HG02840 (cell line): ENCODE results near the gene KRT84.

Source experiments
- ATAC-seq: cut with Tn5 transposase; IDR thresholded peaks from one replicate; pipeline ENCODE4 v1.9.1; 2021; ENCODE audit warnings: mild to moderate bottlenecking, moderate library complexity, moderate number of reproducible peaks; ENCODE audit not compliant: unreplicated experiment, low FRiP score

The KRT84 gene

GRCh38 chr12:52385226-52385702 is at the start of gene KRT84:
Gene KRT84 (minus strand): TSS chr12:52385652. CDS start chr12:52385585, 67 bp downstream.
- ATAC-seq, result no peak

GRCh38 chr12:52434760-52435530 is 49.5 kb upstream of the KRT84 start:
- ATAC-seq, result no peak

DNA sequence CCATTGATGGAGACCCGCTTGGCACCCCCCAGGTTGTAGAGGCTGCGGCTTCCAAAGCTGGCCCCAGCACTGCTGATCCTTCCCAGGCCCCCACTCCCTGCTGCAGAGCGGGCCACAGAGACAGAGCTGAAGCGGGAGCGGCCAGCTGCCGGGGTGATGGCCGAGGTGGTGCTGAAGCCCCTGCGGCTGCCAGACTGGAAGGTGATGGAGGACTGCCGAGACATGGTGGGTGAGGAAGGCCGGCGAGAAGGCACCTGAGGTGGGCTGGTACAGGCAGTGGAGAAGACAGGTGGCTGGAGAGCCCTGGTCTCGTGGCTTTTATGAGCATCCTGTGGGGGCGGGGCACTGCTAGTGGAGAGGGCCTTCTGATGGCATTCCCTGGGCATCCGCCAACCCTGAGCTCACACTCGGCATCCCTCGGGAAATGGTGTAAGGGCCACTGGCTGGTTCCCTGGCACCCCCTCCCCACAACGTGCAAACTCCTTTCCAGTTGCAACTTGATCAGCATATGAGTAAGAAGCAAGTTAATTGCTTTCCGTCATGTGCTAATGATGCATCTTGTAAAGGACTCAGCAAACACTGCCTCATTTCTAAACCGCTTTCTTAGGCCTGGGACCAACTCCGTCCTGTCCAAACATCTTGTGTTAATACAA is 48.8 kb upstream of the KRT84 start, which contains the start of gene KRT75:
KRT75 (minus strand) TSS at position 291 of the 653 bp plus-strand sequence; CDS start at position 224, 67 bp downstream.
- ATAC-seq, result no peak

DNA sequence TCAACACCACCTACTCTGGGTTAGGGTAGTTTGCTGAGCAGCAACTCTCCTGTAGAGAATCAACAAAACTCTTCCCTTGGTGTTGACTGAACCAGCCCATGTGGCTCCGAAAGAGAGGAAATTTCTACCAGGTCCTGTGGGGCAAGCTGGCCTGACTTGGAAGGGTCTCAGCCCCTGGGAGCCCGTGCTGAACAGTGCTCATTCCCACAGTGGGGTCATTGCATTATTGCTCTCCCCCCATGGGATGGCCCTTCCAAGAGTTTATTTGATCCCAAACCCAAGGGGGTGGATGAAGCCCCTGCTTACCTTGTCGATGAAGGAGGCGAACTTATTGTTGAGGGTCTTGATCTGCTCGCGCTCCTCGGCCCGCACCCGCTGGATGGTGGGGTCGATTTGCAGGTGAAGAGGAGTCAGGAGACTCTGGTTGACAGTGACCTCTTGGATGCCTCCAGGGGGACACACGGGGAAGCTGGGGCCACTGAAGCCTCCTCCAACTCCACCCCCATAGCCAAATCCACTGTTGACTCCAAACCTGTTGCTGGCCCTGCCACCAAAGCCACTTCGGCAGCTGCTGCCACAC is 48.1 kb upstream of the KRT84 start:
- ATAC-seq, result no peak

DNA sequence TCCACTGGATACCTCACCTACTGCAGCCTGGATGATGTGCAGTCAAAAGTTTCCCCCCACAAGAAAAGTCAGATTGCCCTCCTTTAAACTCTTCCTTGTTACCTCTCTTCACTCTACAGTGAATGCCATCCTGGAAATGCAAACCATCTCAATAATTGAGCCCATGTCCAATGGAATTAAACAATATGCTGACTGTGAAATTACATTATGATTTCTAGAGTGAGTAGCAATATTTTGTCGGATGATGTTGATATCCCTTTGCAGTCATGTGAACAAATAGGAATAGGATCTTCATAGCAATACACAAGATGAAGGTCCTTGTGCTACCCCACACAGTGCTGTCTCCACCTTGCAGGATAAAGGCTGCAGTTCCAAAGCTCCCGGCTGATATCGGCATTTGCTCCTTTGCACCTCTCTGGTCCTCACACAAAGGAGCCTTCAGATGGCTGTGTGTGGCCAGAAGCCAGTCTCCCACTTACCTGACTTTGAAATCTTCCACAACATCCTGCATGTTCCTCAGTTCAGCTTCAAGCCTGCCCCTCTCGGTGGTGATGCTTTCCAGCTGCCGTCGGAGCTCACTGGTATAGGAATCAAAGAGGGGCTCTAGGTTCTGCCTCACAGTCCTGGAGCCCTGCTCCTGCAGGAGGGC is 47.2 kb upstream of the KRT84 start:
- ATAC-seq, result no peak

GRCh38 chr12:52428121-52428520 is 42.7 kb upstream of the KRT84 start:
- no peak for ATAC-seq

DNA sequence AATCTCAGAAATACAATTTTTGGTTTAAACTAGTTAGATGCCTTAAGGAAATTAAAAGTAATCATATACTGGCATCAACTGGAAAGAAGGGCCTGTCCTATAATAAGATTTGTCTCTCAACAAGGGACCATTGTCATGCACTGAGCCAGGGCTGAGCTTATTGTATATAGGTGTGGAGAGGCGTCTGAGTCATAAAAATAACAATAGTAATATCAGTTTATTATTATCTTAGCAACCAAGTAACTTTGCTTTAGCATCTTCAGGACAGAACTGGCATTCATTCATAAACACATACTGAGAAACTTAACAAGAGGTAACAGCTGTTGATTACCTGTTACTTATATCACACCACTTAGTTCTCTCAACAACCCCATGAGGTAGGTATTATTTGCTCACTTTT is 41.6 kb upstream of the KRT84 start:
- no peak for ATAC-seq

- no peak for ATAC-seq
Measured at GRCh38 chr12:52426034-52426433, 40.6 kb upstream of the KRT84 start.

- ATAC-seq, result no peak
Measured at GRCh38 chr12:52425466-52425865, 40.0 kb upstream of the KRT84 start.

GRCh38 chr12:52423661-52424500 is 38.4 kb upstream of the KRT84 start:
- no peak for ATAC-seq

GRCh38 chr12:52423035-52423434 is 37.6 kb upstream of the KRT84 start:
- no peak for ATAC-seq

- no peak for ATAC-seq
Measured at GRCh38 chr12:52419656-52420055, 34.2 kb upstream of the KRT84 start.

DNA sequence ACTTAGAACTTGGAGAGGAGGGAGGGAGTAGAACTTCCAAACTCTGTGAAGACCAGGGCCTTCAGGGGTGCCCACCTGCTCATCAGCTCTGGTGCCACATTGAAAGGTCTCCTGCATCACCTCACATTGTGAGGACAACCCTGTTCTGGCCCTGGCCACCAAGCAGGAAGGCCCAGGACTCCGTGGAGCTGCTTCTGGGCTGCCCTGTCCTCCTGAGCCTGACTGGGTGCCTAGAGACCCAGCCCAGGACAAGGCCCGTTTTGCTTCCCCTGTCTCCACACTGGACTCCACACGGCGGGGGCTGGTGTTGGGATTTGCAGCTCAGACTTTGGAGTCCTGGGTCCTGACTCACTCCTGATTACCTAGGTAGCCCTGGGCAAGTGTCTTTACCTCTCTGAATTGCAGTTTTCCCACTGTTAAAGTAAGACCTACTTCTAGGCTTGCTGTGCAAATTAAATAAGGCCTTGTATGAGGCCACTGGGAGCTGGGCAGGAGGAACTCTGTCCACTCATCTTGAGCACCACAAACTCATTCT is 33.2 kb upstream of the KRT84 start:
- ATAC-seq, result no peak

DNA sequence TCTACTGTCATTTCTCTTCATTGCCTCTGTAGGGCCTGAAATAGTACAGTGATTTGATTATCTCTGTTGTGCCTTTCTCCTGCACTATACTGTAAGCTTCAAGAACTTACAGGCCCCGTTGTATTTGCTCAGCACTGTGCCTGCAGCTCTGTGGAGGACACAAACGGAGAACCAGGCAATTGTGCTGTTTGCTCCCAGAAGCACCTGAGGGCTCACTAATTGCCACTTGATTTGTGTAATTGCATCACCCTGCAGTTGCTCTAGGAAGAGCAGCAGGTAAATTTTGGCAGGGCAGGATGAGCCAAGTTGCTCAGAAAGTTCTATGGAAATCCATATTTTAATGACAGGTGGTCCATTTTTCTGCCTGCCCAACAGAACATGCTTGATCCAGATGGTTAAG is 32.3 kb upstream of the KRT84 start:
- no peak for ATAC-seq

GRCh38 chr12:52416795-52417194 is 31.3 kb upstream of the KRT84 start:
- no peak for ATAC-seq

DNA sequence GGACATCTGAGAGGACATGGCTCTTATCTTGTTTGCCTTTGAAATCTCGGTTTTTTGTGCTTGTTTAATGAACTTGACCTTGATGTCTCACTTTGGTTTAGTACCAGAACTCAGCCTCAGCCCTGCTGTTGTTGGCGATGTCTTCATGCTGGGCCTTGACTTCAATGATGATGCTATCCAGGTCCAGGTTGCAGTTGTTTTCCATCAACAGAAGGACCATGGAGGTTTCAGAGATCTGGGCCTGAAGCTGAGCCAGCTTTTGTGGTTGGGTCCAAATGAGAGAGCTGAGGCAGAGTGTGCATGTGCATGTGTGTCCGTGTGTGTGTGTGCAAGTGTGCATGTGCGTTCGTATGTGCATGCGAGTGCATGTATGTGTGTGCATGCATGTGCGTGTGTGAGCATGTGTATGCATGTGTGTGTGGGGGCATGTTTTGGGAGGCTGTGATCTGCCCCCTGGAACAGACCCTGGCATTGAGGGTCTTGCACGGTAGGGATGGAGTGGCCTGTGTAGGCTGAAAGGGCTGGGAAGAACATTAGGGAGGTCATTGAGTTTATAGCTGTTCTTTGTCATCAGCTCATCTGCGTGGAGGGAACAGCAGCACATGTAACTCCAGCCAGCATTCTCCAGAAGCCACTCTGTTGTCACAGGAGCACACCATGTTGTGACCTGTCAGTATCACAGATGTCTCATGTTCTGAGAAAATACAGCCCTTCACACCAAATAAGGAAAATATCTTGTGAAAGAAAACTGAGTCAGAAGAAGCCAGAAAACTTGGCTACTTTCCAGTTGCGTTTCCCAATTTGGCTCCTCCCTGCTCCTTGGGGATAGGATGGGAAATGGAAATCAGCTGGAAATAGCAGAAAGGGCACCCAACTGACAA is 30.7 kb upstream of the KRT84 start:
- no peak for ATAC-seq

DNA sequence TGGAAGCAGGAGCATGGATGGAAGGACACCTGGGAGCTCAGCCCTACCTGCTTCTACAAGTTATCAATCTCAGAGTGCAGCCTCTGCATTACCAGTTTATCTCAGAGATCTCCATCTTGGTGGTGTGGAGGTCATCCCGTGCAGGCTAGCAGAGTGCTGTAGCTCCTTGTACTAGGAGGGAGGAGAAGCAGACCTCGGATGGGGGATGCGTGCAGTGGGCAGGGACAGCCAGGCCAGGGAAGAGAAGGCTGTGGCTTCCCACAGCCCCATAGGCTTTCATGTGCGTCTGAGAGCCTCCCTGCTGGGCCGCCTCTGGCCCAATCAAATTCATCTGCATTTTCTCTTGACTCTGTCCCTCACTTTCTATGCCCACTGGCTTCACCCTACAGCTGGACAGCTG is 29.5 kb upstream of the KRT84 start:
- no peak for ATAC-seq

GRCh38 chr12:52413782-52414345 is 28.4 kb upstream of the KRT84 start:
- ATAC-seq, result no peak

DNA sequence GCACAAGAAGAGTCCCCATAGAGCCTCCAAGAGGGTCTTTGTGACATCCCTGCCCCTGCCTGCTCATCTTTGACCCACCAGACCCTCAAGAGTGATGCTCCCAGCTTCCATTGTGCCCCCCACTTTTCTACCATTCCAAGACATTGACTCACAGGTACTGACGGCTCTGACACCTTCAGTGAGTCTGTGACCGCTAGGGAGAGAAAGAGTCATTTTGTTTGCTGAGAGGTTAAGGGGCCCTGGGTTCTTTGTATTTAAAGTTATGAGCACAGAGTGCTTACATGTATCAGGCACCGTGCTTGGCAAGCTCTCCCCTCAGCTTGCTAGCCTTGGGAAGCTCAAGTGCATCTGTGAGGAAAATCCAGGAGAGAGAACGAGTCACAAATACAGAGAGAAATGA is 27.8 kb upstream of the KRT84 start:
- ATAC-seq, result no peak
